Colonic mucosa (tissue), 4 donors: ENCODE measurements around the gene CHAD. TPM values are rescaled to one million over a fixed set of nuclear protein-coding genes. Genes with fewer than 3 reads are reported as not detected.

Experiments
- DNase-seq: peaks from one replicate; pipeline ENCODE4 v3.0.0-alpha.2; 2020
- H3K27ac ChIP-seq: fragments of 200-600 bp; one replicate; pipeline ENCODE4 v1.8.0; 2021
- H3K27me3 ChIP-seq: fragments of 200-600 bp; one replicate; pipeline ENCODE4 v1.8.0; 2021
- H3K36me3 ChIP-seq: fragments of 200-600 bp; one replicate; pipeline ENCODE4 v1.8.0; 2021
- H3K4me1 ChIP-seq: fragments of 200-600 bp; one replicate; pipeline ENCODE4 v1.8.0; 2021; ENCODE audit warnings: mild to moderate bottlenecking
- H3K4me3 ChIP-seq: fragments of 200-600 bp; one replicate; pipeline ENCODE4 v1.8.0; 2021
- H3K9ac ChIP-seq, 2 donors: one replicate each; pipeline ENCODE4 v1.7.0; 2013; ENCODE audit warnings: control low read depth in 2 of 2, low read depth in 2 of 2, low read length in 2 of 2
- H3K9me3 ChIP-seq: fragments of 200-600 bp; one replicate; pipeline ENCODE4 v1.8.0; 2021
- intact Hi-C: fragments of 100-400 bp; cut with DNase I; formaldehyde crosslinking; loops from one replicate; pipeline ENCODE4 v1.14.1; 2022
- total RNA-seq, 2 donors: library from RNA; stranded (reverse); fragmentation: NEBNext Ultra II Directional in 1 of 2; extraction: Animal tissue kit (Norgen Biotek cat#: 25700) in 1 of 2; gene quantifications; one replicate each; pipeline ENCODE4 v1.2.1, GENCODE V29; 2021
- TF ChIP-seq, protein P1 (sequence below): fragments of 200-600 bp; IDR thresholded peaks from one replicate; pipeline ENCODE4 v1.8.0; 2022; ENCODE audit warnings: antibody characterized with exemption, mild to moderate bottlenecking
- donor health status: healthy.
- donor health status: DM: no; HTN: no; CAD: no.
- donor health status: DM: no; HTN: no; CAD: no.

CHAD gene
- total RNA-seq, 2 donors from 2014 or later = 1.8 to 3.6 TPM

GRCh38 chr17:50426814-50427787, 41.6 kb downstream of the CHAD start:
- Histone ChIP-seq H3K9me3 (no peaks in the 10 kb centered on the region), H3K27me3 (no peaks in the 10 kb centered on the region), H3K9ac (peak overlapping the region; percentile 25 to 97), H3K36me3 (peaks cover 4% of the 10 kb centered on the region), H3K4me1 (peaks cover 18% of the 10 kb centered on the region), H3K4me3 (peak overlapping the region; percentile 80), H3K27ac (peak overlapping the region; percentile 79)
- peak; percentile 54 for DNase-seq
- intact Hi-C loops = no loop called here
- TF ChIP-seq, protein P1, sequence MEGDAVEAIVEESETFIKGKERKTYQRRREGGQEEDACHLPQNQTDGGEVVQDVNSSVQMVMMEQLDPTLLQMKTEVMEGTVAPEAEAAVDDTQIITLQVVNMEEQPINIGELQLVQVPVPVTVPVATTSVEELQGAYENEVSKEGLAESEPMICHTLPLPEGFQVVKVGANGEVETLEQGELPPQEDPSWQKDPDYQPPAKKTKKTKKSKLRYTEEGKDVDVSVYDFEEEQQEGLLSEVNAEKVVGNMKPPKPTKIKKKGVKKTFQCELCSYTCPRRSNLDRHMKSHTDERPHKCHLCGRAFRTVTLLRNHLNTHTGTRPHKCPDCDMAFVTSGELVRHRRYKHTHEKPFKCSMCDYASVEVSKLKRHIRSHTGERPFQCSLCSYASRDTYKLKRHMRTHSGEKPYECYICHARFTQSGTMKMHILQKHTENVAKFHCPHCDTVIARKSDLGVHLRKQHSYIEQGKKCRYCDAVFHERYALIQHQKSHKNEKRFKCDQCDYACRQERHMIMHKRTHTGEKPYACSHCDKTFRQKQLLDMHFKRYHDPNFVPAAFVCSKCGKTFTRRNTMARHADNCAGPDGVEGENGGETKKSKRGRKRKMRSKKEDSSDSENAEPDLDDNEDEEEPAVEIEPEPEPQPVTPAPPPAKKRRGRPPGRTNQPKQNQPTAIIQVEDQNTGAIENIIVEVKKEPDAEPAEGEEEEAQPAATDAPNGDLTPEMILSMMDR = no peak

- no peak for DNase-seq
- peak overlapping the region; percentile 25 to 97 for H3K9ac ChIP-seq
- TF ChIP-seq, protein P1 = no peak
- H3K4me1 ChIP-seq = peaks cover 22% of the 10 kb centered on the region
- H3K36me3 ChIP-seq = peaks cover 4% of the 10 kb centered on the region
- intact Hi-C loops = no loop called here
- H3K4me3 ChIP-seq = peak overlapping the region; percentile 80
- no peaks in the 10 kb centered on the region for H3K27me3 ChIP-seq
- H3K27ac ChIP-seq = peak overlapping the region; percentile 79
- H3K9me3 ChIP-seq = no peaks in the 10 kb centered on the region
Measured at GRCh38 chr17:50426472-50426782, 42.3 kb downstream of the CHAD start.

DNA sequence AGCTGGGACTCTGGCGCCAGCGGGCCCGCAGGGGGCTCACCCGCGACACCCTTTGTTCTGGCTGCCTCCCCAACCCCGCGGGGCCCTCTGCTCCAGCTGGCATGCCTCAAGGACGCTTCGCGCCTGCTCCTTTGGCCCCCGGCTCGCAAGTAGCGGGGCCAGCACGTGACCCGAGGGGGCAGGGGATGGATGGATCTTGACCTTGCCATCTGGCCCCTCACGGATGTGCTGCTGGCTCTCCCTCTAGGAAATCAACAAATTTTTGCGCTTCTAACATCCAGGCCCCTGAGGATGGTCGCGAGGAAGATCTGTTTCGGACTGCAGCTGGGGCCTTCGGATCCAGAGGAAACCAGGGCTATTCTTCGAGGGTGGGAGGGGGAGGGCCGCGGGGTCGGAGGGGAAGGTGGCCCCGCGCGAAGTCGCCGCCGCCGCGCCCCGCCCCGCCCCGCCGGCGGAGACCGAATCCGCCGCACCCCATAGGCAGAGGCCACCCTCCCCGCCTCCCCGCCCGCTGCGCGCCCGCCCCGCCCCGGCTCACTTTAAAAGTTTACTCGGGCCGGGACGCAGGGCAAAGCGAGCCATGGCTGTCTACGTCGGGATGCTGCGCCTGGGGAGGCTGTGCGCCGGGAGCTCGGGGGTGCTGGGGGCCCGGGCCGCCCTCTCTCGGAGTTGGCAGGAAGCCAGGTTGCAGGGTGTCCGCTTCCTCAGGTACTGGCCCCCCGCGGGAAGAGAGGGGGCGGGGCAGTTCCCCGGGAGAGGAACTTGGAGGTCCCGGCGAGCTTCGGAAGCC, 42.8 kb downstream of the CHAD start, which contains the start of gene ACSF2:
TSS of gene ACSF2 (plus strand) at position 537 of the 790 bp plus-strand sequence. CDS start at position 581, 44 bp downstream.
- Histone ChIP-seq H3K27me3 (no peaks in the 10 kb centered on the region), H3K36me3 (peaks cover under 1% of the 10 kb centered on the region), H3K4me1 (peaks cover 22% of the 10 kb centered on the region), H3K9ac (peak within 1 kb of the TSS; percentile 25 to 97), H3K4me3 (peak within 1 kb of the TSS; percentile 80), H3K27ac (peak within 1 kb of the TSS; percentile 79), H3K9me3 (no peaks in the 10 kb centered on the region)
- TF ChIP-seq, protein P1 = no peak
- intact Hi-C loops = no loop called here
- DNase-seq = peak; percentile 92

- DNase-seq = no peak
- no peaks in the 10 kb centered on the region for H3K9me3 ChIP-seq
- intact Hi-C loops = no loop called here
- H3K36me3 ChIP-seq = no peaks in the 10 kb centered on the region
- H3K4me1 ChIP-seq = peaks cover 22% of the 10 kb centered on the region
- peak overlapping the region; percentile 79 for H3K27ac ChIP-seq
- peak overlapping the region; percentile 25 to 64 for H3K9ac ChIP-seq
- H3K27me3 ChIP-seq = no peaks in the 10 kb centered on the region
- TF ChIP-seq, protein P1 = no peak
- H3K4me3 ChIP-seq = peak overlapping the region; percentile 80
Measured at GRCh38 chr17:50424996-50425681, 43.5 kb downstream of the CHAD start.
